ENCODE results near the gene BLZF1.

- TF ChIP-seq EZH2 (IDR thresholded peaks at IDR 0.05; ENCODE audit: borderline replicate concordance, low read length) = no peak
- TF ChIP-seq, protein P1, sequence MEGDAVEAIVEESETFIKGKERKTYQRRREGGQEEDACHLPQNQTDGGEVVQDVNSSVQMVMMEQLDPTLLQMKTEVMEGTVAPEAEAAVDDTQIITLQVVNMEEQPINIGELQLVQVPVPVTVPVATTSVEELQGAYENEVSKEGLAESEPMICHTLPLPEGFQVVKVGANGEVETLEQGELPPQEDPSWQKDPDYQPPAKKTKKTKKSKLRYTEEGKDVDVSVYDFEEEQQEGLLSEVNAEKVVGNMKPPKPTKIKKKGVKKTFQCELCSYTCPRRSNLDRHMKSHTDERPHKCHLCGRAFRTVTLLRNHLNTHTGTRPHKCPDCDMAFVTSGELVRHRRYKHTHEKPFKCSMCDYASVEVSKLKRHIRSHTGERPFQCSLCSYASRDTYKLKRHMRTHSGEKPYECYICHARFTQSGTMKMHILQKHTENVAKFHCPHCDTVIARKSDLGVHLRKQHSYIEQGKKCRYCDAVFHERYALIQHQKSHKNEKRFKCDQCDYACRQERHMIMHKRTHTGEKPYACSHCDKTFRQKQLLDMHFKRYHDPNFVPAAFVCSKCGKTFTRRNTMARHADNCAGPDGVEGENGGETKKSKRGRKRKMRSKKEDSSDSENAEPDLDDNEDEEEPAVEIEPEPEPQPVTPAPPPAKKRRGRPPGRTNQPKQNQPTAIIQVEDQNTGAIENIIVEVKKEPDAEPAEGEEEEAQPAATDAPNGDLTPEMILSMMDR (IDR thresholded peaks at IDR 0.05; ENCODE audit: low read length) = no peak
Observed at GRCh38 chr1:169421309-169421708, 53.3 kb downstream of the BLZF1 start.
